ENCODE data around the gene DRAP1.
"Not testable (repeated sequence)": the region's sequence is repeated elsewhere in the genome, so short reads cannot be mapped to it uniquely, and the experiment has no call there.

DRAP1 gene

GRCh38 chr11:65886826-65887722 is 32.2 kb upstream of the DRAP1 start:
- no peak for DNase-seq

- DNase-seq: peak in 2 of 5 donors; percentile 22 to 33
Measured at GRCh38 chr11:65887723-65888162, 31.5 kb upstream of the DRAP1 start.

- DNase-seq: peak; percentile 94 to 98 (median 96)
Measured at GRCh38 chr11:65888163-65888814, 30.9 kb upstream of the DRAP1 start, which contains the start of gene FIBP. FIBP (minus strand) TSS chr11:65888471; CDS start chr11:65888418, 53 bp downstream.

GRCh38 chr11:65890324-65891218 is 28.7 kb upstream of the DRAP1 start, which contains the start of gene CCDC85B:
CCDC85B (plus strand) TSS chr11:65890673; CDS start chr11:65890784, 111 bp downstream.
- peak; percentile 96 to 99 (median 98) for DNase-seq

- no peak for DNase-seq
Measured at GRCh38 chr11:65891219-65892136, 27.7 kb upstream of the DRAP1 start.

GRCh38 chr11:65892137-65892540 is 27.1 kb upstream of the DRAP1 start:
- not testable (repeated sequence) for DNase-seq

- DNase-seq: no peak
Measured at GRCh38 chr11:65892661-65893317, 26.4 kb upstream of the DRAP1 start.

- DNase-seq: peak in 2 of 5 donors; percentile 34 to 62
Measured at GRCh38 chr11:65894034-65894591, 25.1 kb upstream of the DRAP1 start.

- DNase-seq: no peak
Measured at GRCh38 chr11:65895482-65895981, 23.7 kb upstream of the DRAP1 start.

GRCh38 chr11:65896034-65896999 is 22.9 kb upstream of the DRAP1 start:
- no peak for DNase-seq

GRCh38 chr11:65897020-65897471 is 22.2 kb upstream of the DRAP1 start:
- DNase-seq: no peak

- DNase-seq: no peak
Measured at GRCh38 chr11:65898656-65899355, 20.4 kb upstream of the DRAP1 start.

- peak in 2 of 5 donors; percentile 51 to 69 for DNase-seq
Measured at GRCh38 chr11:65899356-65900124, 19.7 kb upstream of the DRAP1 start.

- peak; percentile 93 to 96 (median 96) for DNase-seq
Measured at GRCh38 chr11:65900125-65900898, 18.9 kb upstream of the DRAP1 start, which contains the start of gene FOSL1. FOSL1 (minus strand) TSS chr11:65900388; CDS start chr11:65900339, 49 bp downstream.

- DNase-seq: no peak
Measured at GRCh38 chr11:65900899-65901180, 18.4 kb upstream of the DRAP1 start.

- DNase-seq: no peak
Measured at GRCh38 chr11:65903068-65903481, 16.2 kb upstream of the DRAP1 start.

GRCh38 chr11:65903715-65904114 is 15.5 kb upstream of the DRAP1 start:
- DNase-seq: no peak
